Muscle of leg (tissue), 11 donors: Measurements from ENCODE around the gene OCA2. TPM values are rescaled to one million over a fixed set of nuclear protein-coding genes. Genes with fewer than 3 reads are reported as not detected.

Experiments
- DNase-seq: peaks from one replicate; pipeline ENCODE4 v3.0.0; 2013
- H3K27ac ChIP-seq: one replicate; pipeline ENCODE4 v1.5.1; 2013; ENCODE audit warnings: mild to moderate bottlenecking, low read length, control low read depth
- H3K27me3 ChIP-seq: one replicate; pipeline ENCODE4 v1.6.1; 2013; ENCODE audit warnings: low read length; ENCODE audit not compliant: control insufficient read depth, insufficient read depth
- H3K36me3 ChIP-seq: one replicate; pipeline ENCODE4 v1.6.1; 2013; ENCODE audit warnings: low read length; ENCODE audit not compliant: control insufficient read depth, insufficient read depth
- H3K4me1 ChIP-seq: one replicate; pipeline ENCODE4 v1.6.1; 2013; ENCODE audit warnings: low read length; ENCODE audit not compliant: control insufficient read depth, insufficient read depth
- H3K4me3 ChIP-seq: one replicate; pipeline ENCODE4 v1.5.1; 2013; ENCODE audit warnings: low read length, control low read depth
- H3K9me3 ChIP-seq: replicated peaks from 2 replicates; pipeline ENCODE4 v1.6.1; 2013; ENCODE audit warnings: low read depth, low read length; ENCODE audit not compliant: control insufficient read depth
- WGBS: methylation state at CpG from one replicate; pipeline ENCODE4 v1.1.5; 2013; ENCODE audit warnings: missing lambda C conversion rate; ENCODE audit not compliant: insufficient coverage; 5-methylcytosine and 5-hydroxymethylcytosine counted together
- polyA plus RNA-seq, 8 donors: library from polyadenylated mRNA; unstranded; fragments of 120-200 nt; gene quantifications; one replicate each; pipeline versions ENCODE4 v1.2.1 to v1.2.3, GENCODE V29; 2013; ENCODE audit warnings: inconsistent platforms in 1 of 8, low replicate concordance in 1 of 8; ENCODE audit not compliant: insufficient read length in 8 of 8, insufficient read depth in 1 of 8
- total RNA-seq: library from RNA; stranded (reverse); fragments of 120-200 nt; gene quantifications from one replicate; pipeline ENCODE4 v1.2.4, GENCODE V29; 2013

Gene OCA2
- total and polyA plus RNA-seq, 9 donors, result 1.9 to 5.3 (median 3.6) TPM

- peaks cover 5% of the 10 kb centered on the region for H3K9me3 ChIP-seq
- no peak overlapping the region for H3K4me3 ChIP-seq
- no peak overlapping the region for H3K27ac ChIP-seq
- peaks cover 3% of the 10 kb centered on the region for H3K4me1 ChIP-seq
- H3K36me3 ChIP-seq, result no peaks in the 10 kb centered on the region
- WGBS, result 87% methylated on average over 6 of the region's 8 CpGs
- no peak for DNase-seq
- H3K27me3 ChIP-seq, result no peaks in the 10 kb centered on the region
These were observed 284.1 kb downstream of the OCA2 start for GRCh38 chr15:27815035-27815434.

- peaks cover 5% of the 10 kb centered on the region for H3K9me3 ChIP-seq
- H3K36me3 ChIP-seq, result no peaks in the 10 kb centered on the region
- DNase-seq, result no peak
- H3K4me1 ChIP-seq, result peaks cover 3% of the 10 kb centered on the region
- H3K27me3 ChIP-seq, result no peaks in the 10 kb centered on the region
- 80% methylated on average over 2 of the region's 2 CpGs for WGBS
- H3K4me3 ChIP-seq, result no peak overlapping the region
- no peak overlapping the region for H3K27ac ChIP-seq
These were observed 286.0 kb downstream of the OCA2 start for GRCh38 chr15:27813139-27813538.

- Histone ChIP-seq H3K27me3 (no peaks in the 10 kb centered on the region), H3K27ac (no peak overlapping the region), H3K9me3 (peaks cover 2% of the 10 kb centered on the region), H3K36me3 (no peaks in the 10 kb centered on the region), H3K4me3 (no peak overlapping the region), H3K4me1 (peaks cover 3% of the 10 kb centered on the region)
- WGBS, result 85% methylated on average over 7 of the region's 9 CpGs
- no peak for DNase-seq
These were observed 290.9 kb downstream of the OCA2 start for GRCh38 chr15:27808182-27808581.

- H3K36me3 ChIP-seq, result no peaks in the 10 kb centered on the region
- WGBS, result 84% methylated on average over 2 of the region's 7 CpGs
These were observed 291.8 kb downstream of the OCA2 start for GRCh38 chr15:27807335-27807734.

GRCh38 chr15:27806396-27806795 lies 292.7 kb downstream of the OCA2 start:
- Histone ChIP-seq H3K27ac (no peak overlapping the region), H3K4me1 (no peaks in the 10 kb centered on the region), H3K27me3 (no peaks in the 10 kb centered on the region), H3K4me3 (no peak overlapping the region), H3K36me3 (no peaks in the 10 kb centered on the region), H3K9me3 (peaks cover 2% of the 10 kb centered on the region)
- no peak for DNase-seq
- WGBS, result 90% methylated on average over 19 of the region's 21 CpGs

More at GRCh38 chr15:27807335-27807734, 291.8 kb downstream of the OCA2 start:
- H3K9me3 ChIP-seq, result peaks cover 2% of the 10 kb centered on the region
- no peak for DNase-seq
- H3K27ac ChIP-seq, result no peak overlapping the region
- no peaks in the 10 kb centered on the region for H3K27me3 ChIP-seq
- H3K4me3 ChIP-seq, result no peak overlapping the region
- no peaks in the 10 kb centered on the region for H3K4me1 ChIP-seq

GRCh38 chr15:27805261-27806220 lies 293.6 kb downstream of the OCA2 start:
- no peak overlapping the region for H3K27ac ChIP-seq
- no peak for DNase-seq

GRCh38 chr15:27804569-27805260 lies 294.4 kb downstream of the OCA2 start:
- H3K27ac ChIP-seq, result no peak overlapping the region
- H3K36me3 ChIP-seq, result no peaks in the 10 kb centered on the region
- no peak overlapping the region for H3K4me3 ChIP-seq
- 91% methylated on average over 25 of the region's 30 CpGs for WGBS
- DNase-seq, result no peak
- no peaks in the 10 kb centered on the region for H3K4me1 ChIP-seq
- no peaks in the 10 kb centered on the region for H3K27me3 ChIP-seq
- H3K9me3 ChIP-seq, result peaks cover 2% of the 10 kb centered on the region

More at GRCh38 chr15:27805261-27806220, 293.6 kb downstream of the OCA2 start:
- Histone ChIP-seq H3K4me3 (no peak overlapping the region), H3K36me3 (no peaks in the 10 kb centered on the region), H3K4me1 (no peaks in the 10 kb centered on the region), H3K27me3 (no peaks in the 10 kb centered on the region), H3K9me3 (peaks cover 2% of the 10 kb centered on the region)
- 91% methylated on average over 51 of the region's 54 CpGs for WGBS

- 90% methylated on average over 3 of the region's 5 CpGs for WGBS
- no peaks in the 10 kb centered on the region for H3K36me3 ChIP-seq
- H3K27me3 ChIP-seq, result no peaks in the 10 kb centered on the region
- no peak for DNase-seq
- no peak overlapping the region for H3K4me3 ChIP-seq
- H3K4me1 ChIP-seq, result peaks cover 7% of the 10 kb centered on the region
- H3K27ac ChIP-seq, result no peak overlapping the region
- peaks cover 2% of the 10 kb centered on the region for H3K9me3 ChIP-seq
These were observed 300.3 kb downstream of the OCA2 start for GRCh38 chr15:27798807-27799206.

GRCh38 chr15:27797765-27798164 lies 301.4 kb downstream of the OCA2 start:
- no peak overlapping the region for H3K27ac ChIP-seq
- 66% methylated on average over 6 of the region's 8 CpGs for WGBS
- H3K9me3 ChIP-seq, result no peaks in the 10 kb centered on the region
- peak; percentile 35 for DNase-seq
- H3K27me3 ChIP-seq, result no peaks in the 10 kb centered on the region
- no peak overlapping the region for H3K4me3 ChIP-seq
- H3K4me1 ChIP-seq, result peaks cover 7% of the 10 kb centered on the region
- H3K36me3 ChIP-seq, result no peaks in the 10 kb centered on the region
